H1 (cell line): ENCODE results near the gene SKAP2. TPM values are rescaled to one million over a fixed set of nuclear protein-coding genes. Genes with fewer than 3 reads are reported as not detected.

ENCODE experiments used
- ASH2L ChIP-seq: fragments of 200-600, 300-600 bp; sonication (generic); IDR thresholded peaks from one replicate; pipeline ENCODE4 v1.7.1; 2017; ENCODE audit warnings: low read length
- POU5F1 ChIP-seq: IDR thresholded peaks from 2 replicates; pipeline ENCODE4 v1.6.1; 2011; ENCODE audit warnings: low read depth, mild to moderate bottlenecking, low read length, moderate library complexity
- TAF1 ChIP-seq: IDR thresholded peaks from 2 replicates; pipeline ENCODE4 v1.6.1; 2011; ENCODE audit warnings: mild to moderate bottlenecking, low read depth, low read length
- polyA plus RNA-seq, 7 experiments: library from polyadenylated mRNA; depleted of rRNA in 3 of 7; stranded (reverse) in 5 of 7; unstranded in 2 of 7; fragments of >200 nt in 5 of 7; fragments of 200-250 nt in 2 of 7; gene quantifications; 1 replicate in 5 of 7; 2 replicates in 1 of 7; 4 replicates in 1 of 7; pipeline versions ENCODE4 v1.2.1 to v1.2.3, GENCODE V29; 2011 to 2013; ENCODE audit warnings: missing spikeins in 2 of 7, mixed read lengths in 2 of 7
- total RNA-seq: library from RNA; stranded (reverse); fragmentation: NEBNext Ultra II Directional; extraction: Animal tissue kit (Norgen Biotek cat#: 25700); gene quantifications from 2 replicates; pipeline ENCODE4 v1.2.1, GENCODE V29; 2021
- TF ChIP-seq, protein P1 (sequence below): fragments of 300-600 bp; sonication (generic); IDR thresholded peaks from 2 replicates; pipeline ENCODE4 v1.7.1; 2012; ENCODE audit warnings: low read length, moderate library complexity, mild to moderate bottlenecking, inconsistent platforms; ENCODE audit not compliant: insufficient replicate concordance
- TF ChIP-seq, protein P2 (sequence below): IDR thresholded peaks from 2 replicates; pipeline ENCODE4 v1.6.1; 2011; ENCODE audit warnings: low read depth, mild to moderate bottlenecking, low read length; ENCODE audit not compliant: insufficient read depth
- TF ChIP-seq, protein P3 (sequence below): IDR thresholded peaks from 2 replicates; pipeline ENCODE4 v1.6.1; 2011; ENCODE audit warnings: low read length, improper control_type of control experiment
- TF ChIP-seq, protein P4 (sequence below): IDR thresholded peaks from 2 replicates; pipeline ENCODE4 v1.6.1; 2012; ENCODE audit warnings: low read length, inconsistent platforms

SKAP2 gene
- total and polyA plus RNA-seq, 2 of the 8 experiments (the other 6 are each of a cell fraction or from before 2014, with no cell fraction given) = 0.53 to 5.1 TPM

DNA sequence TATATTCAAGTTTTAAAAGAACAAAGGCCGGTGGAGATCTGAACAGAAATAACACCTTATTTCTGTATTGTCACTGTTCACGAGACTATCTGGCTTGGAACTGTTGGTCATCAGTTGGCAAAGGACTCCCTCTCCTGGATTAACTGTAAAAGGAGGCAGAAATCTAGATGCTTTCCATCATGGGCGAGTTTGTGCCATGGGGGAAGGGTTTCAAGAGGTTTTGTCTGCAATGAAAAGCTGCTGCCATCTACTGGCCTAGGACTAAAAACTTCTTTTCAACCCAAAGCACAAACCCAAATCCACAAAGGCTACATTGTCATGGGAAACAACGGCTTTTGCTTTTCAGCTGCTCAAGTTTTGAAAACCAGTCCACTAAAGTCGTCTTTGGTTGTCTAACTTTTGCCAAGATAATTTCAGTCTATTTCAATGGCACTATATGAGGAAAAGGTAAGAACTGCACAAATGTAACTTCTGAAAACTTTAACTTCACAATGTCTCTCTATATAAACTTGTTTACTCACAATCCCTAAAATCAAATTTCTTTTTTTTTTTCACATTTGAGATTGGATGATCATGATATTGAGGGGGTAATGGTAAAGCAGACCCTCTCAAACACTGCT lies 196.8 kb downstream of the SKAP2 start (continued):
- TF ChIP-seq, protein P1, sequence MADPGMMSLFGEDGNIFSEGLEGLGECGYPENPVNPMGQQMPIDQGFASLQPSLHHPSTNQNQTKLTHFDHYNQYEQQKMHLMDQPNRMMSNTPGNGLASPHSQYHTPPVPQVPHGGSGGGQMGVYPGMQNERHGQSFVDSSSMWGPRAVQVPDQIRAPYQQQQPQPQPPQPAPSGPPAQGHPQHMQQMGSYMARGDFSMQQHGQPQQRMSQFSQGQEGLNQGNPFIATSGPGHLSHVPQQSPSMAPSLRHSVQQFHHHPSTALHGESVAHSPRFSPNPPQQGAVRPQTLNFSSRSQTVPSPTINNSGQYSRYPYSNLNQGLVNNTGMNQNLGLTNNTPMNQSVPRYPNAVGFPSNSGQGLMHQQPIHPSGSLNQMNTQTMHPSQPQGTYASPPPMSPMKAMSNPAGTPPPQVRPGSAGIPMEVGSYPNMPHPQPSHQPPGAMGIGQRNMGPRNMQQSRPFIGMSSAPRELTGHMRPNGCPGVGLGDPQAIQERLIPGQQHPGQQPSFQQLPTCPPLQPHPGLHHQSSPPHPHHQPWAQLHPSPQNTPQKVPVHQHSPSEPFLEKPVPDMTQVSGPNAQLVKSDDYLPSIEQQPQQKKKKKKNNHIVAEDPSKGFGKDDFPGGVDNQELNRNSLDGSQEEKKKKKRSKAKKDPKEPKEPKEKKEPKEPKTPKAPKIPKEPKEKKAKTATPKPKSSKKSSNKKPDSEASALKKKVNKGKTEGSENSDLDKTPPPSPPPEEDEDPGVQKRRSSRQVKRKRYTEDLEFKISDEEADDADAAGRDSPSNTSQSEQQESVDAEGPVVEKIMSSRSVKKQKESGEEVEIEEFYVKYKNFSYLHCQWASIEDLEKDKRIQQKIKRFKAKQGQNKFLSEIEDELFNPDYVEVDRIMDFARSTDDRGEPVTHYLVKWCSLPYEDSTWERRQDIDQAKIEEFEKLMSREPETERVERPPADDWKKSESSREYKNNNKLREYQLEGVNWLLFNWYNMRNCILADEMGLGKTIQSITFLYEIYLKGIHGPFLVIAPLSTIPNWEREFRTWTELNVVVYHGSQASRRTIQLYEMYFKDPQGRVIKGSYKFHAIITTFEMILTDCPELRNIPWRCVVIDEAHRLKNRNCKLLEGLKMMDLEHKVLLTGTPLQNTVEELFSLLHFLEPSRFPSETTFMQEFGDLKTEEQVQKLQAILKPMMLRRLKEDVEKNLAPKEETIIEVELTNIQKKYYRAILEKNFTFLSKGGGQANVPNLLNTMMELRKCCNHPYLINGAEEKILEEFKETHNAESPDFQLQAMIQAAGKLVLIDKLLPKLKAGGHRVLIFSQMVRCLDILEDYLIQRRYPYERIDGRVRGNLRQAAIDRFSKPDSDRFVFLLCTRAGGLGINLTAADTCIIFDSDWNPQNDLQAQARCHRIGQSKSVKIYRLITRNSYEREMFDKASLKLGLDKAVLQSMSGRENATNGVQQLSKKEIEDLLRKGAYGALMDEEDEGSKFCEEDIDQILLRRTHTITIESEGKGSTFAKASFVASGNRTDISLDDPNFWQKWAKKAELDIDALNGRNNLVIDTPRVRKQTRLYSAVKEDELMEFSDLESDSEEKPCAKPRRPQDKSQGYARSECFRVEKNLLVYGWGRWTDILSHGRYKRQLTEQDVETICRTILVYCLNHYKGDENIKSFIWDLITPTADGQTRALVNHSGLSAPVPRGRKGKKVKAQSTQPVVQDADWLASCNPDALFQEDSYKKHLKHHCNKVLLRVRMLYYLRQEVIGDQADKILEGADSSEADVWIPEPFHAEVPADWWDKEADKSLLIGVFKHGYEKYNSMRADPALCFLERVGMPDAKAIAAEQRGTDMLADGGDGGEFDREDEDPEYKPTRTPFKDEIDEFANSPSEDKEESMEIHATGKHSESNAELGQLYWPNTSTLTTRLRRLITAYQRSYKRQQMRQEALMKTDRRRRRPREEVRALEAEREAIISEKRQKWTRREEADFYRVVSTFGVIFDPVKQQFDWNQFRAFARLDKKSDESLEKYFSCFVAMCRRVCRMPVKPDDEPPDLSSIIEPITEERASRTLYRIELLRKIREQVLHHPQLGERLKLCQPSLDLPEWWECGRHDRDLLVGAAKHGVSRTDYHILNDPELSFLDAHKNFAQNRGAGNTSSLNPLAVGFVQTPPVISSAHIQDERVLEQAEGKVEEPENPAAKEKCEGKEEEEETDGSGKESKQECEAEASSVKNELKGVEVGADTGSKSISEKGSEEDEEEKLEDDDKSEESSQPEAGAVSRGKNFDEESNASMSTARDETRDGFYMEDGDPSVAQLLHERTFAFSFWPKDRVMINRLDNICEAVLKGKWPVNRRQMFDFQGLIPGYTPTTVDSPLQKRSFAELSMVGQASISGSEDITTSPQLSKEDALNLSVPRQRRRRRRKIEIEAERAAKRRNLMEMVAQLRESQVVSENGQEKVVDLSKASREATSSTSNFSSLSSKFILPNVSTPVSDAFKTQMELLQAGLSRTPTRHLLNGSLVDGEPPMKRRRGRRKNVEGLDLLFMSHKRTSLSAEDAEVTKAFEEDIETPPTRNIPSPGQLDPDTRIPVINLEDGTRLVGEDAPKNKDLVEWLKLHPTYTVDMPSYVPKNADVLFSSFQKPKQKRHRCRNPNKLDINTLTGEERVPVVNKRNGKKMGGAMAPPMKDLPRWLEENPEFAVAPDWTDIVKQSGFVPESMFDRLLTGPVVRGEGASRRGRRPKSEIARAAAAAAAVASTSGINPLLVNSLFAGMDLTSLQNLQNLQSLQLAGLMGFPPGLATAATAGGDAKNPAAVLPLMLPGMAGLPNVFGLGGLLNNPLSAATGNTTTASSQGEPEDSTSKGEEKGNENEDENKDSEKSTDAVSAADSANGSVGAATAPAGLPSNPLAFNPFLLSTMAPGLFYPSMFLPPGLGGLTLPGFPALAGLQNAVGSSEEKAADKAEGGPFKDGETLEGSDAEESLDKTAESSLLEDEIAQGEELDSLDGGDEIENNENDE = no peak
- TF ChIP-seq POU5F1 (no peak), ASH2L (no peak), TAF1 (no peak)
- TF ChIP-seq, protein P2, sequence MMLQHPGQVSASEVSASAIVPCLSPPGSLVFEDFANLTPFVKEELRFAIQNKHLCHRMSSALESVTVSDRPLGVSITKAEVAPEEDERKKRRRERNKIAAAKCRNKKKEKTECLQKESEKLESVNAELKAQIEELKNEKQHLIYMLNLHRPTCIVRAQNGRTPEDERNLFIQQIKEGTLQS = peak; percentile 40; the same call in 1 of the 2 replicates
- TF ChIP-seq, protein P3, sequence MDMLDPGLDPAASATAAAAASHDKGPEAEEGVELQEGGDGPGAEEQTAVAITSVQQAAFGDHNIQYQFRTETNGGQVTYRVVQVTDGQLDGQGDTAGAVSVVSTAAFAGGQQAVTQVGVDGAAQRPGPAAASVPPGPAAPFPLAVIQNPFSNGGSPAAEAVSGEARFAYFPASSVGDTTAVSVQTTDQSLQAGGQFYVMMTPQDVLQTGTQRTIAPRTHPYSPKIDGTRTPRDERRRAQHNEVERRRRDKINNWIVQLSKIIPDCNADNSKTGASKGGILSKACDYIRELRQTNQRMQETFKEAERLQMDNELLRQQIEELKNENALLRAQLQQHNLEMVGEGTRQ = no peak
- TF ChIP-seq, protein P4, sequence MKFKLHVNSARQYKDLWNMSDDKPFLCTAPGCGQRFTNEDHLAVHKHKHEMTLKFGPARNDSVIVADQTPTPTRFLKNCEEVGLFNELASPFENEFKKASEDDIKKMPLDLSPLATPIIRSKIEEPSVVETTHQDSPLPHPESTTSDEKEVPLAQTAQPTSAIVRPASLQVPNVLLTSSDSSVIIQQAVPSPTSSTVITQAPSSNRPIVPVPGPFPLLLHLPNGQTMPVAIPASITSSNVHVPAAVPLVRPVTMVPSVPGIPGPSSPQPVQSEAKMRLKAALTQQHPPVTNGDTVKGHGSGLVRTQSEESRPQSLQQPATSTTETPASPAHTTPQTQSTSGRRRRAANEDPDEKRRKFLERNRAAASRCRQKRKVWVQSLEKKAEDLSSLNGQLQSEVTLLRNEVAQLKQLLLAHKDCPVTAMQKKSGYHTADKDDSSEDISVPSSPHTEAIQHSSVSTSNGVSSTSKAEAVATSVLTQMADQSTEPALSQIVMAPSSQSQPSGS = 0 out of 2 replicates have a peak, but pooled peaks have one; percentile 45
